Breast epithelium (tissue), 3 donors: Measurements from ENCODE around the gene NOX5.

Experiments
- CTCF ChIP-seq, 3 donors: fragments of 450-650 bp; IDR thresholded peaks; one replicate each; pipeline ENCODE4 v1.5.1; 2016 to 2017; ENCODE audit warnings: antibody characterized with exemption in 3 of 3, mild to moderate bottlenecking in 3 of 3, moderate library complexity in 3 of 3
- POLR2A ChIP-seq: fragments of 450-650 bp; IDR thresholded peaks from one replicate; pipeline ENCODE4 v1.6.1; 2016; ENCODE audit warnings: antibody characterized with exemption, mild to moderate bottlenecking, moderate library complexity

GRCh38 chr15:69074843-69075224, 60.3 kb downstream of the NOX5 start:
- TF ChIP-seq CTCF (IDR thresholded peaks at IDR 0.05) (no peak), POLR2A (no peak)
